T-helper 17 cell (primary cell): ENCODE data around the gene SLC9A8. TPM values are rescaled to one million over a fixed set of nuclear protein-coding genes. Genes with fewer than 3 reads are reported as not detected.
A peak's percentile ranks its signal among the peaks of the same experiment; 100 is the strongest.

Experiments used
- ATAC-seq: fragments of 150-1000 bp; cut with Tn5 transposase; 2 replicates; pipeline ENCODE4 v1.10.0; 2021; ENCODE audit warnings: mild to moderate bottlenecking, moderate library complexity
- DNase-seq, 3 donors: peaks; one replicate each; pipeline versions ENCODE4 v3.0.0 to v3.0.0-alpha.2; 2020 to 2021
- H3K9me3 ChIP-seq: one replicate; pipeline ENCODE4 v1.7.0; 2013; ENCODE audit warnings: low read length, mild to moderate bottlenecking; ENCODE audit not compliant: control insufficient read depth, poor library complexity, severe bottlenecking
- H3K27ac Mint-ChIP-seq: one replicate; pipeline ENCODE4 v1.8.0; 2022; ENCODE audit warnings: mild to moderate bottlenecking, moderate library complexity, mixed read lengths
- H3K27me3 Mint-ChIP-seq: one replicate; pipeline ENCODE4 v1.8.0; 2022; ENCODE audit warnings: mixed read lengths
- H3K36me3 Mint-ChIP-seq: one replicate; pipeline ENCODE4 v1.8.0; 2022; ENCODE audit warnings: low read depth, mixed read lengths
- H3K4me1 Mint-ChIP-seq: one replicate; pipeline ENCODE4 v1.8.0; 2022; ENCODE audit warnings: mild to moderate bottlenecking, mixed read lengths
- H3K4me3 Mint-ChIP-seq: one replicate; pipeline ENCODE4 v1.8.0; 2022; ENCODE audit warnings: mild to moderate bottlenecking, moderate library complexity, mixed read lengths
- total RNA-seq, 4 donors: library from RNA in 2 of 4; stranded (reverse) in 2 of 4; gene quantifications; one replicate each; pipeline ENCODE4 v1.2.3 and lab custom pipeline; 2022 to 2026

SLC9A8 gene
- total RNA-seq, 2 donors from 2014 or later: 42.4 to 44.8 TPM

- Mint-ChIP-seq H3K4me3 (no peak overlapping the region), H3K4me1 (peaks cover 14% of the 10 kb centered on the region), H3K27me3 (no peaks in the 10 kb centered on the region), H3K27ac (no peak overlapping the region), H3K36me3 (peaks cover 9% of the 10 kb centered on the region)
- ATAC-seq: no peak
- DNase-seq: no peak
- no peaks in the 10 kb centered on the region for H3K9me3 ChIP-seq
These were observed 57.6 kb downstream of the SLC9A8 start for GRCh38 chr20:49870261-49870660.

- H3K36me3 Mint-ChIP-seq: peaks cover 9% of the 10 kb centered on the region
- no peaks in the 10 kb centered on the region for H3K9me3 ChIP-seq
- ATAC-seq: no peak
- H3K4me3 Mint-ChIP-seq: no peak overlapping the region
- H3K27me3 Mint-ChIP-seq: no peaks in the 10 kb centered on the region
- H3K27ac Mint-ChIP-seq: no peak overlapping the region
- peaks cover 14% of the 10 kb centered on the region for H3K4me1 Mint-ChIP-seq
- DNase-seq: no peak
These were observed 58.8 kb downstream of the SLC9A8 start for GRCh38 chr20:49871391-49871948.

- no peak overlapping the region for H3K4me3 Mint-ChIP-seq
- H3K4me1 Mint-ChIP-seq: peaks cover 8% of the 10 kb centered on the region
- no peaks in the 10 kb centered on the region for H3K27me3 Mint-ChIP-seq
- H3K27ac Mint-ChIP-seq: no peak overlapping the region
- peaks cover 4% of the 10 kb centered on the region for H3K36me3 Mint-ChIP-seq
- ATAC-seq (no peak), DNase-seq (no peak)
- H3K9me3 ChIP-seq: no peaks in the 10 kb centered on the region
These were observed 59.4 kb downstream of the SLC9A8 start for GRCh38 chr20:49872056-49872455.

GRCh38 chr20:49874696-49875095 is 62.1 kb downstream of the SLC9A8 start:
- ATAC-seq (no peak), DNase-seq (no peak)
- Mint-ChIP-seq H3K27ac (no peak overlapping the region), H3K27me3 (no peaks in the 10 kb centered on the region), H3K4me3 (no peak overlapping the region), H3K4me1 (peaks cover 5% of the 10 kb centered on the region), H3K36me3 (peaks cover 4% of the 10 kb centered on the region)
- no peaks in the 10 kb centered on the region for H3K9me3 ChIP-seq

- Mint-ChIP-seq H3K36me3 (peaks cover 9% of the 10 kb centered on the region), H3K4me1 (peaks cover 7% of the 10 kb centered on the region), H3K4me3 (no peak overlapping the region), H3K27me3 (no peaks in the 10 kb centered on the region), H3K27ac (no peak overlapping the region)
- DNase-seq: no peak
- no peak for ATAC-seq
- H3K9me3 ChIP-seq: no peaks in the 10 kb centered on the region
These were observed 64.8 kb downstream of the SLC9A8 start for GRCh38 chr20:49877386-49877921.

- H3K36me3 Mint-ChIP-seq: peaks cover 9% of the 10 kb centered on the region
- DNase-seq: no peak
- no peak overlapping the region for H3K4me3 Mint-ChIP-seq
- no peaks in the 10 kb centered on the region for H3K27me3 Mint-ChIP-seq
- peaks cover 7% of the 10 kb centered on the region for H3K4me1 Mint-ChIP-seq
- no peak for ATAC-seq
- H3K27ac Mint-ChIP-seq: peak overlapping the region; percentile 51
- no peaks in the 10 kb centered on the region for H3K9me3 ChIP-seq
These were observed 66.3 kb downstream of the SLC9A8 start for GRCh38 chr20:49878977-49879376.

GRCh38 chr20:49880177-49880576 is 67.5 kb downstream of the SLC9A8 start:
- Mint-ChIP-seq H3K4me3 (no peak overlapping the region), H3K36me3 (peaks cover 5% of the 10 kb centered on the region), H3K4me1 (peaks cover 4% of the 10 kb centered on the region), H3K27me3 (no peaks in the 10 kb centered on the region), H3K27ac (peak overlapping the region; percentile 51)
- ATAC-seq (no peak), DNase-seq (no peak)
- H3K9me3 ChIP-seq: no peaks in the 10 kb centered on the region

GRCh38 chr20:49880724-49881445 is 68.3 kb downstream of the SLC9A8 start:
- no peaks in the 10 kb centered on the region for H3K9me3 ChIP-seq
- DNase-seq (no peak), ATAC-seq (no peak)
- Mint-ChIP-seq H3K27ac (peak overlapping the region; percentile 51), H3K4me1 (peaks cover 4% of the 10 kb centered on the region), H3K36me3 (peaks cover 5% of the 10 kb centered on the region), H3K4me3 (no peak overlapping the region), H3K27me3 (no peaks in the 10 kb centered on the region)

GRCh38 chr20:49882171-49882970 is 69.7 kb downstream of the SLC9A8 start:
- no peak for DNase-seq
- Mint-ChIP-seq H3K36me3 (peaks cover 5% of the 10 kb centered on the region), H3K27me3 (no peaks in the 10 kb centered on the region), H3K4me1 (peaks cover 6% of the 10 kb centered on the region), H3K4me3 (no peak overlapping the region), H3K27ac (peak overlapping the region; percentile 34)
- ATAC-seq: no peak
- no peaks in the 10 kb centered on the region for H3K9me3 ChIP-seq

- H3K4me1 Mint-ChIP-seq: peaks cover 10% of the 10 kb centered on the region
- peaks cover 5% of the 10 kb centered on the region for H3K36me3 Mint-ChIP-seq
- no peak overlapping the region for H3K4me3 Mint-ChIP-seq
- DNase-seq (no peak), ATAC-seq (no peak)
- peak overlapping the region; percentile 61 for H3K27ac Mint-ChIP-seq
- no peaks in the 10 kb centered on the region for H3K27me3 Mint-ChIP-seq
- no peaks in the 10 kb centered on the region for H3K9me3 ChIP-seq
These were observed 70.7 kb downstream of the SLC9A8 start for GRCh38 chr20:49883246-49883802.

GRCh38 chr20:49885558-49886332 is 73.1 kb downstream of the SLC9A8 start:
- ATAC-seq (no peak), DNase-seq (no peak)
- no peaks in the 10 kb centered on the region for H3K9me3 ChIP-seq
- peaks cover 5% of the 10 kb centered on the region for H3K36me3 Mint-ChIP-seq
- no peak overlapping the region for H3K27ac Mint-ChIP-seq
- H3K27me3 Mint-ChIP-seq: no peaks in the 10 kb centered on the region
- peaks cover 17% of the 10 kb centered on the region for H3K4me1 Mint-ChIP-seq
- no peak overlapping the region for H3K4me3 Mint-ChIP-seq

- Mint-ChIP-seq H3K36me3 (peaks cover 5% of the 10 kb centered on the region), H3K4me1 (peaks cover 17% of the 10 kb centered on the region), H3K27me3 (no peaks in the 10 kb centered on the region), H3K27ac (peak overlapping the region; percentile 68), H3K4me3 (peak overlapping the region; percentile 31)
- H3K9me3 ChIP-seq: no peaks in the 10 kb centered on the region
- DNase-seq (no peak), ATAC-seq (no peak)
These were observed 74.1 kb downstream of the SLC9A8 start for GRCh38 chr20:49886571-49887213.
